IMR-90 (cell line): Measurements from ENCODE around the gene SAMD11.

ENCODE experiments used
- BHLHE40 ChIP-seq: fragments of 150-350 bp; IDR thresholded peaks from 2 replicates; pipeline ENCODE4 v1.6.1; 2016; ENCODE audit warnings: mild to moderate bottlenecking, low read depth, low read length
- CHD1 ChIP-seq: IDR thresholded peaks from 2 replicates; pipeline ENCODE4 v1.6.1; 2012; ENCODE audit warnings: low read depth, low read length, improper control_type of control experiment
- FOS ChIP-seq: fragments of 150-350 bp; IDR thresholded peaks from 2 replicates; pipeline ENCODE4 v1.6.1; 2016; ENCODE audit warnings: low read depth, low read length
- MAFK ChIP-seq: IDR thresholded peaks from 2 replicates; pipeline ENCODE4 v1.6.1; 2012; ENCODE audit warnings: low read depth, low read length, improper control_type of control experiment
- NFE2L2 ChIP-seq: fragments of 150-350 bp; IDR thresholded peaks from 2 replicates; pipeline ENCODE4 v1.6.1; 2016; ENCODE audit warnings: low read depth, mild to moderate bottlenecking, low read length
- POLR2A ChIP-seq: IDR thresholded peaks from 2 replicates; pipeline ENCODE4 v1.6.1; 2012; ENCODE audit warnings: mild to moderate bottlenecking, low read depth, low read length
- RAD21 ChIP-seq: IDR thresholded peaks from 2 replicates; pipeline ENCODE4 v1.6.1; 2012; ENCODE audit warnings: low read length, improper control_type of control experiment
- RCOR1 ChIP-seq: IDR thresholded peaks from 2 replicates; pipeline ENCODE4 v1.6.1; 2012; ENCODE audit warnings: mild to moderate bottlenecking, low read length, improper control_type of control experiment; ENCODE audit not compliant: insufficient replicate concordance
- SMC3 ChIP-seq: fragments of 150-350 bp; IDR thresholded peaks from 2 replicates; pipeline ENCODE4 v1.6.1; 2016; ENCODE audit warnings: low read depth, mild to moderate bottlenecking, antibody characterized with exemption, low read length, moderate library complexity
- TF ChIP-seq, protein P1 (sequence below): fragments of 150-350 bp; IDR thresholded peaks from 2 replicates; pipeline ENCODE4 v1.6.1; 2016; ENCODE audit warnings: low read depth, mild to moderate bottlenecking, low read length, moderate library complexity, borderline replicate concordance
- TF ChIP-seq, protein P2 (sequence below): conservative IDR thresholded peaks from 2 replicates; pipeline ENCODE4 v1.5.1; 2012; ENCODE audit warnings: mild to moderate bottlenecking, low read depth, low read length, improper control_type of control experiment
- TF ChIP-seq, protein P3 (sequence below): fragments of 150-350 bp; IDR thresholded peaks from 2 replicates; pipeline ENCODE4 v1.6.1; 2017; ENCODE audit warnings: mild to moderate bottlenecking, antibody characterized with exemption, low read length, low read depth

DNA sequence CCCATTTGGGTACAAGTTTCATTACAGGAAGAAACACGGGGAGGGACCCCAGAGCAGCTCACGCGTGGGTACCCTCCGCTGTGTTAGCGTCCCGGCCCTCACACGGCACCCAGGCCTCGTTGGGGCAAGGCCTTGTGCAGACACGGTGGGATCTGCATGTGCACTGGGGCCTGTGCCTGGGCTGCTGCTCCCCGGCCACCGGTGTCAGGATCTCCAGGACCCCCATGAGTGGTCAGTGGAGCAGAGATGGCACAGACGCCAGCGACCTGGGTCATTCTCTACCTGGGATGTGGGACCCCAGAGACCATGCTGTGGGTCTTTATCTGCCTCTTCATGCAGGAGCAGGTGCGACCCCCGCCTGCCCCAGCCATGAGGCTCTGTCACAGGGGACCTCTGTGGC, 5.4 kb upstream of the SAMD11 start:
- TF ChIP-seq POLR2A (no peak), CHD1 (no peak), NFE2L2 (no peak), RAD21 (no peak), RCOR1 (no peak), BHLHE40 (no peak), SMC3 (no peak), MAFK (no peak), FOS (no peak)
- TF ChIP-seq, protein P1, sequence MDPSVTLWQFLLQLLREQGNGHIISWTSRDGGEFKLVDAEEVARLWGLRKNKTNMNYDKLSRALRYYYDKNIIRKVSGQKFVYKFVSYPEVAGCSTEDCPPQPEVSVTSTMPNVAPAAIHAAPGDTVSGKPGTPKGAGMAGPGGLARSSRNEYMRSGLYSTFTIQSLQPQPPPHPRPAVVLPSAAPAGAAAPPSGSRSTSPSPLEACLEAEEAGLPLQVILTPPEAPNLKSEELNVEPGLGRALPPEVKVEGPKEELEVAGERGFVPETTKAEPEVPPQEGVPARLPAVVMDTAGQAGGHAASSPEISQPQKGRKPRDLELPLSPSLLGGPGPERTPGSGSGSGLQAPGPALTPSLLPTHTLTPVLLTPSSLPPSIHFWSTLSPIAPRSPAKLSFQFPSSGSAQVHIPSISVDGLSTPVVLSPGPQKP, result no peak
- TF ChIP-seq, protein P2, sequence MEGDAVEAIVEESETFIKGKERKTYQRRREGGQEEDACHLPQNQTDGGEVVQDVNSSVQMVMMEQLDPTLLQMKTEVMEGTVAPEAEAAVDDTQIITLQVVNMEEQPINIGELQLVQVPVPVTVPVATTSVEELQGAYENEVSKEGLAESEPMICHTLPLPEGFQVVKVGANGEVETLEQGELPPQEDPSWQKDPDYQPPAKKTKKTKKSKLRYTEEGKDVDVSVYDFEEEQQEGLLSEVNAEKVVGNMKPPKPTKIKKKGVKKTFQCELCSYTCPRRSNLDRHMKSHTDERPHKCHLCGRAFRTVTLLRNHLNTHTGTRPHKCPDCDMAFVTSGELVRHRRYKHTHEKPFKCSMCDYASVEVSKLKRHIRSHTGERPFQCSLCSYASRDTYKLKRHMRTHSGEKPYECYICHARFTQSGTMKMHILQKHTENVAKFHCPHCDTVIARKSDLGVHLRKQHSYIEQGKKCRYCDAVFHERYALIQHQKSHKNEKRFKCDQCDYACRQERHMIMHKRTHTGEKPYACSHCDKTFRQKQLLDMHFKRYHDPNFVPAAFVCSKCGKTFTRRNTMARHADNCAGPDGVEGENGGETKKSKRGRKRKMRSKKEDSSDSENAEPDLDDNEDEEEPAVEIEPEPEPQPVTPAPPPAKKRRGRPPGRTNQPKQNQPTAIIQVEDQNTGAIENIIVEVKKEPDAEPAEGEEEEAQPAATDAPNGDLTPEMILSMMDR, result no peak
- TF ChIP-seq, protein P3, sequence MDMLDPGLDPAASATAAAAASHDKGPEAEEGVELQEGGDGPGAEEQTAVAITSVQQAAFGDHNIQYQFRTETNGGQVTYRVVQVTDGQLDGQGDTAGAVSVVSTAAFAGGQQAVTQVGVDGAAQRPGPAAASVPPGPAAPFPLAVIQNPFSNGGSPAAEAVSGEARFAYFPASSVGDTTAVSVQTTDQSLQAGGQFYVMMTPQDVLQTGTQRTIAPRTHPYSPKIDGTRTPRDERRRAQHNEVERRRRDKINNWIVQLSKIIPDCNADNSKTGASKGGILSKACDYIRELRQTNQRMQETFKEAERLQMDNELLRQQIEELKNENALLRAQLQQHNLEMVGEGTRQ, result no peak
